ENCODE measurements around the gene KRTAP1-5.

- TF ChIP-seq EZH2 (IDR thresholded peaks at IDR 0.05; ENCODE audit: borderline replicate concordance) (no peak), CTCF (IDR thresholded peaks at IDR 0.05; ENCODE audit: poor library complexity) (no peak)
Observed at GRCh38 chr17:41069031-41069430, 42.0 kb upstream of the KRTAP1-5 start.

Measured in hepatocyte (in vitro differentiated cells).